Heart right ventricle (tissue), 16 donors: Measurements from ENCODE around the gene CAPZA2. TPM values are rescaled to one million over a fixed set of nuclear protein-coding genes. Genes with fewer than 3 reads are reported as not detected.

Experiments
- ATAC-seq, 8 donors: fragments of 200-7000 bp; cut with Tn5 transposase; one replicate each; pipeline ENCODE4 v1.9.1; 2020; ENCODE audit warnings: mild to moderate bottlenecking in 8 of 8, moderate library complexity in 8 of 8, moderate number of reproducible peaks in 1 of 8
- DNase-seq, 2 donors: peaks; one replicate each; pipeline ENCODE4 v3.0.0-alpha.2; 2020
- H3K27ac ChIP-seq, 10 donors: fragments of 200-600 bp; sonication (generic) in 2 of 10; one replicate each; pipeline versions ENCODE4 v1.5.0 to v1.8.0; 2020 to 2022; ENCODE audit warnings: mild to moderate bottlenecking in 3 of 10
- H3K27me3 ChIP-seq, 7 donors: fragments of 200-600 bp; one replicate each; pipeline ENCODE4 v1.8.0; 2021 to 2022; ENCODE audit warnings: mild to moderate bottlenecking in 2 of 7
- H3K36me3 ChIP-seq, 9 donors: fragments of 200-600 bp; sonication (generic) in 1 of 9; one replicate each; pipeline versions ENCODE4 v1.5.0 to v1.8.0; 2020 to 2022; ENCODE audit warnings: mild to moderate bottlenecking in 2 of 9
- H3K4me1 ChIP-seq, 9 donors: fragments of 200-600 bp; sonication (generic) in 1 of 9; one replicate each; pipeline versions ENCODE4 v1.5.0 to v1.8.0; 2020 to 2022; ENCODE audit warnings: mild to moderate bottlenecking in 4 of 9
- H3K4me3 ChIP-seq, 10 donors: fragments of 200-600 bp; sonication (generic) in 2 of 10; one replicate each; pipeline versions ENCODE4 v1.5.0 to v1.8.0; 2020 to 2022; ENCODE audit warnings: mild to moderate bottlenecking in 7 of 10, moderate library complexity in 2 of 10
- H3K9me3 ChIP-seq, 11 donors: fragments of 200-600 bp in 10 of 11; sonication (generic) in 2 of 11; one replicate each; pipeline versions ENCODE4 v1.5.0 to v1.8.0; 2013 to 2022; ENCODE audit warnings: mild to moderate bottlenecking in 2 of 11, control low read depth in 1 of 11, moderate library complexity in 1 of 11
- WGBS, 2 donors: extraction: QIAGEN DNeasy Blood & Tissue Kit; methylation state at CpG; one replicate each; pipeline ENCODE4 v1.1.7; 2013; ENCODE audit warnings: inconsistent platforms in 1 of 2; 5-methylcytosine and 5-hydroxymethylcytosine counted together
- intact Hi-C, 10 donors: fragments of 100-400 bp; cut with DNase I; formaldehyde crosslinking; loops; one replicate each; pipeline versions ENCODE4 v1.11.1 to v1.14.2; 2022
- polyA plus RNA-seq, 2 donors: library from polyadenylated mRNA; stranded (reverse); fragments of 200-250 nt; gene quantifications; one replicate each; pipeline ENCODE4 v1.2.3, GENCODE V29; 2013
- total RNA-seq, 10 donors: library from RNA; stranded (reverse); fragmentation: NEBNext Ultra II Directional in 3 of 10; extraction: Animal tissue kit (Norgen Biotek cat#: 25700) in 3 of 10; gene quantifications; one replicate each; pipeline versions ENCODE4 v1.2.1 to v1.2.4, GENCODE V29; 2021 to 2023
- TF ChIP-seq, protein P1 (sequence below), 9 donors: fragments of 200-600 bp; sonication (generic) in 2 of 9; IDR thresholded peaks; one replicate each; pipeline versions ENCODE4 v1.5.0 to v1.8.0; 2021 to 2022; ENCODE audit warnings: antibody characterized with exemption in 9 of 9, mild to moderate bottlenecking in 5 of 9, moderate library complexity in 1 of 9
- donor health status: Arrhythmogenic right ventricular cardiomyopathy.
- donor health status: ischemic (EF 13 %, LVEDD 7.1; RV severe dilation, severe dysfunction).
- donor health status: healthy with polysubstance abuse.
- donor health status: DM: no; HTN: yes; CAD: no.
- donor health status: DM: no; HTN: no; CAD: no.
- donor health status: ischemic (EF 25% LVEDD 6.9; RV normal size, moderate dysfunction).
- donor health status: ischemic (EF 25% LVEDD 5.7; RV mildly dilated, moderate dysfunction).
- donor health status: healthy.
- donor health status: DM: yes; HTN: yes; CAD: no.
- donor health status: Ischemic cardiomyopathy.
- donor health status: ischemic (EF 35%, LVEDD 5.7; RV mildly dilated, moderate dysfunction).
- donor health status: nonischemic (EF 11% LVEDD 7.7; RV severe dilation, severe dysfunction).
- donor health status: DM: yes; HTN: yes; CAD: no.
- donor health status: PGD.
- donor health status: ischemic (EF 29% LVEDD 5.4; RV normal size, mild dysfunction).
- donor health status: nonischemic (EF 23%, LVEDD 6.1; RV moderate dilation, normal function).

The CAPZA2 gene
- total and polyA plus RNA-seq, 12 donors: 39.4 to 416 (median 332) TPM

GRCh38 chr7:116963234-116963633 is 100.8 kb downstream of the CAPZA2 start:
- peaks cover 0 to 27% (median 3%) of the 10 kb centered on the region in 9 donors for H3K4me1 ChIP-seq
- H3K27me3 ChIP-seq: no peaks in the 10 kb centered on the region
- DNase-seq (no peak), ATAC-seq (peak in 4 of 8 donors; percentile 66 to 83 (median 76))
- H3K36me3 ChIP-seq: no peaks in the 10 kb centered on the region
- intact Hi-C loops: no loop called here
- peak overlapping the region in 3 of 10 donors; percentile 21 to 55 (median 40) for H3K27ac ChIP-seq
- no peaks in the 10 kb centered on the region for H3K9me3 ChIP-seq
- TF ChIP-seq, protein P1, sequence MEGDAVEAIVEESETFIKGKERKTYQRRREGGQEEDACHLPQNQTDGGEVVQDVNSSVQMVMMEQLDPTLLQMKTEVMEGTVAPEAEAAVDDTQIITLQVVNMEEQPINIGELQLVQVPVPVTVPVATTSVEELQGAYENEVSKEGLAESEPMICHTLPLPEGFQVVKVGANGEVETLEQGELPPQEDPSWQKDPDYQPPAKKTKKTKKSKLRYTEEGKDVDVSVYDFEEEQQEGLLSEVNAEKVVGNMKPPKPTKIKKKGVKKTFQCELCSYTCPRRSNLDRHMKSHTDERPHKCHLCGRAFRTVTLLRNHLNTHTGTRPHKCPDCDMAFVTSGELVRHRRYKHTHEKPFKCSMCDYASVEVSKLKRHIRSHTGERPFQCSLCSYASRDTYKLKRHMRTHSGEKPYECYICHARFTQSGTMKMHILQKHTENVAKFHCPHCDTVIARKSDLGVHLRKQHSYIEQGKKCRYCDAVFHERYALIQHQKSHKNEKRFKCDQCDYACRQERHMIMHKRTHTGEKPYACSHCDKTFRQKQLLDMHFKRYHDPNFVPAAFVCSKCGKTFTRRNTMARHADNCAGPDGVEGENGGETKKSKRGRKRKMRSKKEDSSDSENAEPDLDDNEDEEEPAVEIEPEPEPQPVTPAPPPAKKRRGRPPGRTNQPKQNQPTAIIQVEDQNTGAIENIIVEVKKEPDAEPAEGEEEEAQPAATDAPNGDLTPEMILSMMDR (IDR thresholded peaks at IDR 0.05): no peak
- no peak overlapping the region for H3K4me3 ChIP-seq

- TF ChIP-seq, protein P1 (IDR thresholded peaks at IDR 0.05): no peak
- Histone ChIP-seq H3K36me3 (no peaks in the 10 kb centered on the region), H3K27ac (no peak overlapping the region), H3K4me3 (no peak overlapping the region), H3K27me3 (no peaks in the 10 kb centered on the region), H3K9me3 (no peaks in the 10 kb centered on the region), H3K4me1 (peaks cover 0 to 40% (median 14%) of the 10 kb centered on the region in 9 donors)
- intact Hi-C loops: no loop called here
- DNase-seq: no peak
- no peak for ATAC-seq
These were observed 104.2 kb downstream of the CAPZA2 start for GRCh38 chr7:116966601-116967000.

DNA sequence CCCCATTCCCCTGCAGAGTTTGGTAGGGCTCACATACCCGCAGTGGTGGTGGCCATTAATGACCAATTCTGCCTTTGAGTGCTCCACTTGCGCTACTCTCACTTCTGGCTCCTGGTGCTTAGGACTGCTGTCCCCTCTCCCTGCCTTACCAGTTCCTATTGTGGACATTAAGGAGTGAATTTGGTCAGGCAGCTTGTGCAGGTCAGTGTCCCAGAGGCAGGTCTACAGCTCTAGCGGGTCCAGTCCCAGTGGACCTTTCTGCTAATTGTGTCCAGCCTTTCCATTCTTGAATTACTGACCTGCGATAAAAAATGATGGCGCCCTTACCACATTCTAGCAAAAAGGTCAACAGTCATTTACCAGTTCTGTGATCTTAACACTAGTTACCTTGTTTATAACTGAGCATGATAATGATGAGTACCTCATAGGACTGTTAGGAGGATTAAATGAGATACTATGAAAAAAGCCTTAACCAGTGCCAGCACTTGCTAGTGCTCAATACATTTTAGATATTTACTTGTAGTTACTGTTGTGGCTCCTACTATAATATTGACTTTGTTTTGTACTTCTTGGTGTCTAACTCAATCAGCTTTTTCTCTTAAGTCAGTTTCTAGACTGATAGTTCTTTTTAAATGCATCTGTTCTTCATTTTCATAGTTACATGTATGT is 105.0 kb downstream of the CAPZA2 start:
- no peaks in the 10 kb centered on the region for H3K27me3 ChIP-seq
- ATAC-seq (no peak), DNase-seq (no peak)
- no peaks in the 10 kb centered on the region for H3K36me3 ChIP-seq
- H3K27ac ChIP-seq: no peak overlapping the region
- intact Hi-C loops: no loop called here
- H3K4me3 ChIP-seq: no peak overlapping the region
- WGBS, 2 donors: 99% methylated on average over 5 of the region's 5 CpGs
- H3K9me3 ChIP-seq: no peaks in the 10 kb centered on the region
- peaks cover 0 to 41% (median 15%) of the 10 kb centered on the region in 9 donors for H3K4me1 ChIP-seq
- TF ChIP-seq, protein P1 (IDR thresholded peaks at IDR 0.05): no peak

GRCh38 chr7:116967983-116968382 is 105.6 kb downstream of the CAPZA2 start:
- Histone ChIP-seq H3K27me3 (no peaks in the 10 kb centered on the region), H3K36me3 (no peaks in the 10 kb centered on the region), H3K27ac (no peak overlapping the region), H3K4me1 (peaks cover 0 to 38% (median 15%) of the 10 kb centered on the region in 9 donors), H3K9me3 (no peaks in the 10 kb centered on the region), H3K4me3 (no peak overlapping the region)
- TF ChIP-seq, protein P1 (IDR thresholded peaks at IDR 0.05): no peak
- intact Hi-C loops: no loop called here
- ATAC-seq (no peak), DNase-seq (no peak)
- WGBS, 2 donors: 89 to 94% methylated on average over 1 of the region's 1 CpG
